Left ventricle myocardium inferior (tissue), 1 donor: ENCODE data around the gene DDIT3. TPM values are rescaled to one million over a fixed set of nuclear protein-coding genes. Genes with fewer than 3 reads are reported as not detected.
"Not testable (repeated sequence)": the region's sequence is repeated elsewhere in the genome, so short reads cannot be mapped to it uniquely, and the experiment has no call there.

ENCODE experiments used
- DNase-seq: peaks from one replicate; pipeline ENCODE4 v3.0.0-alpha.2; 2020
- H3K27ac ChIP-seq: fragments of 200-600 bp; replicated peaks from 2 replicates; pipeline ENCODE4 v1.8.0; 2021
- H3K27me3 ChIP-seq: fragments of 200-600 bp; 2 replicates; pipeline ENCODE4 v1.8.0; 2021; ENCODE audit warnings: low read depth
- H3K36me3 ChIP-seq: fragments of 200-600 bp; 2 replicates; pipeline ENCODE4 v1.8.0; 2021
- H3K4me1 ChIP-seq: fragments of 200-600 bp; 2 replicates; pipeline ENCODE4 v1.8.0; 2021
- H3K4me3 ChIP-seq: fragments of 200-600 bp; 2 replicates; pipeline ENCODE4 v1.8.0; 2021; ENCODE audit warnings: mild to moderate bottlenecking, moderate library complexity
- H3K9me3 ChIP-seq: fragments of 200-600 bp; replicated peaks from 2 replicates; pipeline ENCODE4 v1.8.0; 2021
- intact Hi-C: fragments of 100-400 bp; cut with micrococcal nuclease; formaldehyde crosslinking; loops from one replicate; pipeline ENCODE4 v1.11.0; 2022
- total RNA-seq: library from RNA; stranded (reverse); fragmentation: NEBNext Ultra II Directional; extraction: Animal tissue kit (Norgen Biotek cat#: 25700); gene quantifications from one replicate; pipeline ENCODE4 v1.2.1, GENCODE V29; 2021
- TF ChIP-seq, protein P1 (sequence below): fragments of 200-600 bp; IDR thresholded peaks from 2 replicates; pipeline ENCODE4 v1.8.0; 2021; ENCODE audit warnings: antibody characterized with exemption, mild to moderate bottlenecking, borderline replicate concordance
- donor health status: DM: no; HTN: yes; CAD: no; lungs with severe emphysema.

Gene DDIT3
- total RNA-seq, 1 donor from 2014 or later, result 20.4 TPM

DNA sequence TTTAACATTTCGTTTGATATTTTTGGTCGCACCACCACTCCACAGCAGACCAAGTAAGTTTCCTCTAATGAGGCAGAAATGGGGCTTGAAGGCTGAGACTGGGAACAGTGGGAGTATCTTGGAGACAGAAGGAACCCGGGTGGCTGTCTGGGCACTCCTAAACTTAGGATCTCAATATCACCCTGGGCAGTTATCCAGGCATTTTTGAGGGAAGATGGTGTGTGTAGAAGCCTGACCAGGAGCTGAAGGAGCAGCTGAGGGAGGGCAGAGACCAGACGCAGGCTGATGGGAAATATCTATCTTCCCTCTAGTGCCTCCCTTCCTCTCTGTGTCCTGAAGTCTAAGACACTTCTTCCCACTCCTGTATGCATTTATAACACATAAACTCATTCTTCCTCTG, 21.7 kb downstream of the DDIT3 start:
- Histone ChIP-seq H3K27ac (no peak overlapping the region), H3K9me3 (no peaks in the 10 kb centered on the region), H3K27me3 (no peaks in the 10 kb centered on the region), H3K4me3 (no peak overlapping the region), H3K4me1 (no peaks in the 10 kb centered on the region), H3K36me3 (peaks cover 77% of the 10 kb centered on the region)
- DNase-seq, result no peak
- intact Hi-C loops, result no loop called here
- TF ChIP-seq, protein P1, sequence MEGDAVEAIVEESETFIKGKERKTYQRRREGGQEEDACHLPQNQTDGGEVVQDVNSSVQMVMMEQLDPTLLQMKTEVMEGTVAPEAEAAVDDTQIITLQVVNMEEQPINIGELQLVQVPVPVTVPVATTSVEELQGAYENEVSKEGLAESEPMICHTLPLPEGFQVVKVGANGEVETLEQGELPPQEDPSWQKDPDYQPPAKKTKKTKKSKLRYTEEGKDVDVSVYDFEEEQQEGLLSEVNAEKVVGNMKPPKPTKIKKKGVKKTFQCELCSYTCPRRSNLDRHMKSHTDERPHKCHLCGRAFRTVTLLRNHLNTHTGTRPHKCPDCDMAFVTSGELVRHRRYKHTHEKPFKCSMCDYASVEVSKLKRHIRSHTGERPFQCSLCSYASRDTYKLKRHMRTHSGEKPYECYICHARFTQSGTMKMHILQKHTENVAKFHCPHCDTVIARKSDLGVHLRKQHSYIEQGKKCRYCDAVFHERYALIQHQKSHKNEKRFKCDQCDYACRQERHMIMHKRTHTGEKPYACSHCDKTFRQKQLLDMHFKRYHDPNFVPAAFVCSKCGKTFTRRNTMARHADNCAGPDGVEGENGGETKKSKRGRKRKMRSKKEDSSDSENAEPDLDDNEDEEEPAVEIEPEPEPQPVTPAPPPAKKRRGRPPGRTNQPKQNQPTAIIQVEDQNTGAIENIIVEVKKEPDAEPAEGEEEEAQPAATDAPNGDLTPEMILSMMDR, result no peak

DNA sequence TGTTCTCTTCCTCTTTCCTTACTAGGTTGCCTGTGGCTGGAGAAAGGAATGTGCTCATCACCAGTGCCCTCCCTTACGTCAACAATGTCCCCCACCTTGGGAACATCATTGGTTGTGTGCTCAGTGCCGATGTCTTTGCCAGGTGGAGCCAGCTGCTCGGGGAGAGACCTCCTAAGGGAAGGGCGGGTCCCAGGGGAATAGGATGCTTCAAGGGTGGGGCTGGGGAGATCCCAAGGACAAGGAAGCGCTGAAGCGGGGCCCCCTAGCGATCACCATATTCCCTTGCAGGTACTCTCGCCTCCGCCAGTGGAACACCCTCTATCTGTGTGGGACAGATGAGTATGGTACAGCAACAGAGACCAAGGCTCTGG, 22.2 kb downstream of the DDIT3 start:
- no peaks in the 10 kb centered on the region for H3K27me3 ChIP-seq
- intact Hi-C loops, result no loop called here
- no peak for DNase-seq
- TF ChIP-seq, protein P1, result no peak
- H3K9me3 ChIP-seq, result no peaks in the 10 kb centered on the region
- H3K4me3 ChIP-seq, result no peak overlapping the region
- H3K36me3 ChIP-seq, result peaks cover 72% of the 10 kb centered on the region
- H3K4me1 ChIP-seq, result no peaks in the 10 kb centered on the region
- H3K27ac ChIP-seq, result no peak overlapping the region

DNA sequence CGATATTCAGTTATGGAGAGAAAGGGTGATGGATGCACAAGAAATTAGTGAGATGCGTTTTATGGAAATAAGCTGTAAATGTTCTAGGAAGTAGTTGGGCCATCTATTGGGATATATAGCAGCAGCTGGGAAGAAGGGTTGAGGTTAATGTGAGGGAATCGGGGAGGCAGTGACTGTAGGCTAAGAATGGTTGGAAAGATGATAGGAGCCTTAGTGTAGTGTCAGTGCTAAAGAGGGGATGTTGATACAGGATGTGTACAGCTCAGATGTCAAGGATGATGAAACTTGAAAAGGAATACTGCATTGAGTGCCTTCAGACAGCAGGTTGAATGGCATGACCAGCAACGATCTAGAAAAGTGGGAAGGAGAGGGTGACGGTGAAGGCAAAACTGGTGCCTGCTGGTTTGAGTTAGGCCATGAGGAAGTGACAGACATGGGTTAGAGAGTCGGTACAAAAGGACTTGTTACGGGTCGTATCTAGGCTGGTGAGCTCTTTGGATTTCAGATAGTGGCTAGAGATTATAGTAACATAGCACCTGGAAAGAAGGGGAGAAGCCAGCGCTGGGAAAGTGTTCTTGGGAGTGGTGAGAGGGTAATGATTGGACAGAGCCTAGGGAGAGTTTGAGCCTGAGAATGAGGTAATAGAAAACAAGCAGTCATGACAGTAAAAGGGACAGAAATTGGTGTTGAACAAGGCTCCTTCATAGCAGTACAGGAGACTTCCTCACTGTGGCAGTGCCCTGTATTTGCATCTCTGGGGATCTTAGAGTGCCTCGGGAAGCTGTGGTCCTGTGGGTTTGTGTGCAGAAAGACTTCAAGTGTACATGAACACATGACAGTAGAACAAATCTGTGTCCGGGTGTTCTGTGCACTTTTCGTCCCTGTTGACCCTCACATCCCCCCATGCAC, 22.8 kb downstream of the DDIT3 start:
- no peaks in the 10 kb centered on the region for H3K27me3 ChIP-seq
- intact Hi-C loops, result no loop called here
- no peak for DNase-seq
- no peaks in the 10 kb centered on the region for H3K4me1 ChIP-seq
- H3K36me3 ChIP-seq, result peaks cover 73% of the 10 kb centered on the region
- H3K27ac ChIP-seq, result no peak overlapping the region
- TF ChIP-seq, protein P1, result no peak
- no peaks in the 10 kb centered on the region for H3K9me3 ChIP-seq
- H3K4me3 ChIP-seq, result no peak overlapping the region

DNA sequence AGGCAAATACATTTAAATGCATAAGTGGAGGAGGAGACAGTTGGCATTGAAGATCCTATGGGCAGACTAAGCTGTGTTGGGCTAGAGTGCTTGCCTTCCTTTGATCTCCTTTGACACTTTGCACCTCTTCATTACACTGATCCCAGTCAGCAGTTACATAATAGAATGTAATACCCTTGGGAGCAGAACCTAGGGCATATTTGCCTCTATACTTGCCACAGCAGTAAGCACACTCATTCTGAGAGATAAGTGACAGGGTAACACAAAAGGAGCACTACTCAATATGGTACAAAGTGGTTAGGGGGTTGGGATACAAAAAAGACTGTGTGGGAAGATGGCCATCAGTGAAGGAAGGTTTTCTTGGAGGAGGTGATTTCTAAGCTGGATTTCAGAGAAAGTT, 23.5 kb downstream of the DDIT3 start:
- DNase-seq, result no peak
- no peaks in the 10 kb centered on the region for H3K9me3 ChIP-seq
- TF ChIP-seq, protein P1, result no peak
- H3K4me1 ChIP-seq, result no peaks in the 10 kb centered on the region
- H3K27ac ChIP-seq, result no peak overlapping the region
- peaks cover 73% of the 10 kb centered on the region for H3K36me3 ChIP-seq
- H3K27me3 ChIP-seq, result no peaks in the 10 kb centered on the region
- no peak overlapping the region for H3K4me3 ChIP-seq
- intact Hi-C loops, result no loop called here

DNA sequence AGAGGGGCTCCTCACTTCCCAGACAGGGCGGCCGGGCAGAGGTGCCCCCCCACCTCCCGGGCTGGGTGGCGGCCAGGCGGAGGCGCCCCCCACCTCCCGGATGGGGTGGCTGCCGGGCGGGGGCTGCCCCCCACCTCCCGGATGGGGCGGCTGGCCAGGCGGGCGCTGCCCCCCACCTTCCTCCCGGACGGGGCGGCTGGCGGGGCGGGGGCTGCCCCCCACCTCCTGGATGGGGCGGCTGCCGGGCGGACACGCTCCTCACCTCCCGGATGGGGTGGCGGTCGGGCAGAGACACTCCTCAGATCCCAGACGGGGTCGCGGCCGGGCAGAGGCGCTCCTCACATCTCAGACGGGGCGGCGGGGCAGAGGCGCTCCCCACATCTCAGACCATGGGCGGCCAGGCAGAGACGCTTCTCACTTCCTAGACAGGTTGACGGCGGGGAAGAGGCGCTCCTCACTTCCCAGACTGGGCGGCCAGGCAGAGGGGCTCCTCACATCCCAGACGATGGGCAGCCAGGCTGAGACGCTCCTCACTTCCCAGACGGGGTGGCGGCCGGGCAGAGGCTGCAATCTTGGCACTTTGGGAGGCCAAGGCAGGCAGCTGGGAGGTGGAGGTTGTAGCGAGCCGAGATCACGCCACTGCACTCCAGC, 25.1 kb downstream of the DDIT3 start:
- intact Hi-C loops, DNase-seq, H3K4me3 ChIP-seq, H3K27me3 ChIP-seq, H3K27ac ChIP-seq, H3K9me3 ChIP-seq, H3K4me1 ChIP-seq: not testable (repeated sequence)
- H3K36me3 ChIP-seq, result peaks cover 73% of the 10 kb centered on the region
